NCI-H446 treated with DMSO at 0.1 percent for 48 hours (cell line): ENCODE results near the gene ZNF678.

ENCODE experiments used
- DNase-seq: peaks from one replicate; lab custom pipeline; 2025; lab: John Stamatoyannopoulos, UW

Gene ZNF678

GRCh38 chr1:227563324-227564201 lies at the start of gene ZNF678:
Gene ZNF678, plus strand, starts transcription at chr1:227563556. Its CDS starts 87,436 bp downstream, at chr1:227650992.
- peak; percentile 85 for DNase-seq

DNA sequence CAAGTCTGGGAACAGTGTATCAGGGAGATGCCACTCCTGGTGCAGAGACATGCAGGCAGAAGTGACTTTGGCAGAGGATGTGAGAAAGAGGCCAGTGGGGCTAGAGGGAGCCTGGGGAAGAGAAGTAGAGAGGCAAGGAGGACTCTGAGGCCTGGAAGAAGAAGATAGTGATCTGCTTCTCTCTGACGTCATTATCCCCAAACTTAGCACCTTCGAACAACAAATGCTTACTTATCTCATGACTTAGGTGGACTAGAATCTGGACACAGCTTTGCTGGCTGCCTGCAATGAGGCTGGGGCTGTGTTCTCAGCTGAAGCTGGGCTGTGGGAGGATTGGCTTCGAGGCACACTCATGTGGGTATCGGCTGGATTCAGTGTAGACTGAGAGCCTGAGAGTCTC lies 44.5 kb upstream of the ZNF678 start:
- DNase-seq: no peak

DNA sequence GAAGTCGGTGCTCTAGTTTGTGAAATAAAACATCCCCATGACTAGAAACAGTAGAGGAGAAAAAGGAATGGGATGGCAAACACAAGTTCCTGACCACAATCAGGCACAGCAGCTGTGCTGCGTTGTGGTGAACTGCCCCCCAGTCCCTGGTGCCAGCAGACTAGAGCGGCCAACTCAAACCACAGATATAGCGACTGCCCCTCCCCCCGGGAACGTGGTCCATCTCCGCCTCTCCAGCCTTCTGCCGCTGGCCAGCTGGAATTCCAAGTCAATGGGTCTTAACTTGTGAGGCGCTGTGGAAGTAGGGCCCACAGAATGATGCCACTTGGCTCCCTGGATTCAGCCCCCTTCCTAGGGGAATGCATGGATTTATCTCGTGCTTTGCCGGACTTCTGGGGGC lies 41.6 kb upstream of the ZNF678 start:
- DNase-seq: no peak

- DNase-seq: no peak
Measured at GRCh38 chr1:227526524-227526923, 36.8 kb upstream of the ZNF678 start.

DNA sequence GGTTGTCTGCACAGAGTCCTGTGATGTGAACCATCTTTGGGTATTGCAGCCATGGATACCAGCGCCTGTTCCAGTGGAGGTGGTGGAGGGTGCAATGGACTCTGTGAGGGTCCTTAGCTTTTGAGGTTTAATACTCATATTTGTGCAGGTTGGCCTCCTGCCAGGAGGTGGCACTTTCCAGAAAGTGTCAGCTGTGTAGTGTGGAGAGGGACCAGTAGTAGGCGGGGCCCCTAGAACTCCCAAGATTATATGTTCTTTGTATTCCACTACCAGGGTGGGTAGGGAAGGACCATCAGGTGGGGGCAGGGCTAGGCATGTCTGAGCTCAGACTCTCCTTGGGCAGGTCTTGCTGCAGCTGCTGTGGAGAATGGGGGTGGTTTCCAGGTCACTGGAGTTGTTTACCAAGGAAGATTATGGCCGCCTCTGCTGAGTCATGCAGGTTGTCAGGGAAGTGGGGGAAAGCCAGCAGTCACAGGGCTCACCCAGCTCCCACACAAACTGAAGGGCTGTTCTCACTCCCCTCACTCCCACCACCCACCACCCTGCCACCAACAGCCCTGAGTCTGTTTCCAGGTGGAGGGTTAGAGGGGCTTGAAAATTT lies 31.2 kb upstream of the ZNF678 start:
- DNase-seq: no peak

DNA sequence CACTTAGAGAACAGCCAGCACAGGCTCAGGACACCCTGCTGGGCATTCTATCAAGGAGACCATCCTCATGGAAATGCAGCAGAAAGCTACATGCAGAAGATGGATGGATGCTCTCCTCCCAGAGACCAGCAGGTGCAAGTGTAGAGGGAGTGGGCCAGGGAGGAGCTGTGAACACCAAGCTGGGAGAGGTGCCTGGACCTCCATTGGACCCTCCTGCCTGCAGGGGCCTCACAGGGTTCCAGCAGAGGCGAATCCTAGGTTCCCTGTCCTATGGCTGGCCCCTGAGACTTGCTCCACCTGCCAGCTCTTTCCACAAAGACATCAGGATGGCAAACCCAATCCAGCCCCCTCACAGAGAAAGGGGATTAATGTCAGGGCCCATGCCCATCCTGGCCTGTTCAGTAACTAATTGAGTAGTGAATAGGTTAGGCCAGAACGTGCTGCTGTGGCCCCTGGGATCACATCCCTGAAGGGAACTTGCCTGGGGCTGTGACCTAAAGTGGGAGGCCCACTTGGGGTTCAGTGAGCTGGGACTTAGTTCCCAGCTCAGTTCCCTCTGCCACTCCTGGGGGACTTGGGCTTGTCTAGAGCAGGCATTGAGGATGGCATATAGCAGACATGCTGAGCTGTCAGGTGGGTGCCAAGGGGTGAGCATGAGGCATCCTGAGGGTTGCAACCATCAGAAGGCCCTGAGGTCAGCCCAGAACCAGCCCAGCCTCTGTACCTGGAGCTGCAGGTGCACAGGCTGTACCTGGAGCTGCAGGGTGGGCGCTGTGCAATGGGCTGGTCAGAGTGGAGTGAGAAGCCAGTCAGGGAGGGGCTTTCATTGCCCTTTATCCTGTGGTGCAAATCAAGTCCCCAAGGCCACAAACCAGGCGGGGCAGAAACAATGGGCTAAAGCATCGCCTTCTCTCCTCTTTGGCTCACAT lies 22.9 kb upstream of the ZNF678 start:
- DNase-seq: no peak

- no peak for DNase-seq
Measured at GRCh38 chr1:227541129-227541528, 22.2 kb upstream of the ZNF678 start.

- no peak for DNase-seq
Measured at GRCh38 chr1:227541796-227542152, 21.6 kb upstream of the ZNF678 start.

DNA sequence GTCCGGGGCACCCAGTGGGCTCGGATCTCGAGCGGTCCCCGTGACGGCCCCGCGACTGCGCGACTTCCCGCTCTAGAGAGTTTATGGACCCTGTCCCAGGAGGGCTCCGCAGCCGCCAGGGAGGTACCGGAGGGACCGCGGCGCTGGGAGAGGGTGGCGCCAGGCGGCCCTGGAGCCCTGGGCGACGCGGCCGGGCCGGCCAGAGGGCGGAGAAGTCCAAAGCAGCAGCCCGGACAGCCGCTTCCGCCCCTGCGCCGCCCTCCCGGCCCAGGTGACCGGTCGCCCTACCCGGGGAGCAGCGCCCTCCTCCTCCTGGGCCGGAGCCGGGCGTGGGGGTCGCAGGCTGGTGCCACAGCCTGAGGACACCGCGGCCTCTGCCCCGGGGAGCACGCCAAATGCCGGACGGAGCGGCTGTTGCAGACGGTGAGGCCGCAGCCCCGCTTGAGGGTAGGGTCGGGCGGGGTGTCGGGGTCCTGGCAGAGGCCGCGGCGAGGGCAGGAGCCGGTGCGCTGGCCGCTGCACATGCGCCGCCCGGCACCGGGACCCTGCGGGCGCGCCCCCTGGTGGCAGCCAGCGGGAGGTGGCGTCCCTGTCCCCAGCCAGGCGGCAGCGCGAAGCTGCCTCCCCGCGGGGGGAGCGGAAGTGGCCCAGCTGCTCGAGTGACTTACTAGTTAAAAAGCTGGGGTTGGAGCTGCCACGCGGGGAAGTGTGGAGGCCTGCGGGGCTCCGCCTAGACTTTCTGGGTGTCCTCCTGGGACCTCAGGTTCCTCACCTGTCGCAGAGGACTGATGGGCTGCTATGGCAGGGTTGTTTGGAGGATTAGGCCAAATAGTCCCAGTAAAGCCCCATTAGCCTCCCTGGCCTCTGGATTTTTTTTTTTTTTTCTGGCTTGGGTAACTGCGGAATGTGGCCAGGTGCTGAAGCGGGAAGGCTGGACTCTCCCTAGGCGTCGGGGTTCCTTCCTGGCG lies 20.9 kb upstream of the ZNF678 start:
- DNase-seq: peak; percentile 14

DNA sequence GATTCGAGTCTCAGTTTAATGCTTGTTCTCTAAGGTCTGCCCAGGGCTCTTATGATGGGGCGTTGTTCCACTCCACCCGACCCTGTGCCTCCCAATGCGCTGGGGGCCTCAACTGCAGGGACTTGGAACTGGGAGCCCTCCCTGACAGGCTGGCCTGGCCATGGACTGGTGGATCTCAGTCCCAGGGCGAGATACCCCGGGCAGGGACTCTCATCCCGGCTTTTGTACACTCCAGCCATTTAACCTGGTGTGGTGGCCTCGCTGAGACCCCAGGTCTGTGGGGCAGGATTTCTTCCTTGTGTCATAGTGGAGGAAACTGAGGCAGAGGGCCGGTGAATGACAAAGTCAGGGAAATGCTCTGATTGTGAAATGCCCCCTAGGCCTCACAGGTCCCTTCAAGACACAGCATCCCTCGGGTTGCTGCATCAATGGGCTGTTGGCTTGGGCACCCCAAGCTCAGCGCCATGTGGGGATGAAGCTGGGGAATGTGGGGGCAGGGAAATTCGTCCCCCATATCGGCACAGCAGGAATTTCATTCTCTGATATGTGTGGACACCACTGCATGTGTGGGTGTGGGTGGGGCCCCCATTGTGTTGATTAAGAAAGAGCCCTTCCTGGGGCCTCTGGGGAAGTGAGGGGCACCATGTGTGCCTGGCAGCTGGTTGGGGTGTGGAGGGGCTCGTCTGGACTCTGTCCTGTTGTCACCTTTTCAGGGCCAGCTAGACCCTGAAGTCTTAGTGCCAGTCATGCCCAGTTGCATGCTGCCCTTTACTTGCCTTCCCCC lies 19.9 kb upstream of the ZNF678 start:
- no peak for DNase-seq

GRCh38 chr1:227544067-227545050 lies 19.0 kb upstream of the ZNF678 start:
- DNase-seq: no peak

DNA sequence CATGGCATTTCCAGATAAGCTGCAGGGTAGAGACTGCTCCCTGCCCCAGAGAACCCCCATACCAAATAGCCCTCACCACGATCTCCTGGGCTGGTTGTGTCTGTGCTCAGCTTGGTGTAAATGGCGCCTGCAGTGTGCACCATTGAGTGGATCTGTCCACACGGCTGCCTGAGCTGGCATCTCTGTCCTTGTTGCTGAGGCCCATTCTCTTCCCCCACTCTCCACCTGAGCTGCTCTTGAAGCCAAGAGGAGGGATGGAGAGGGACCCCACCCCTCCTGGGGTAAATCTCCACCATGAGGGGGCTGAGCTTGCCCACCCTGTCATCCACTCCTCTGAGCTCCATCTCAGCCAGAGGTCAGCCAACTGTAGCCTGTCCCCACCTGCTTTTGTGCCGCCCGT lies 18.0 kb upstream of the ZNF678 start:
- DNase-seq: no peak

GRCh38 chr1:227546059-227546458 lies 17.3 kb upstream of the ZNF678 start:
- DNase-seq: no peak

GRCh38 chr1:227546598-227547309 lies 16.6 kb upstream of the ZNF678 start:
- DNase-seq: no peak

DNA sequence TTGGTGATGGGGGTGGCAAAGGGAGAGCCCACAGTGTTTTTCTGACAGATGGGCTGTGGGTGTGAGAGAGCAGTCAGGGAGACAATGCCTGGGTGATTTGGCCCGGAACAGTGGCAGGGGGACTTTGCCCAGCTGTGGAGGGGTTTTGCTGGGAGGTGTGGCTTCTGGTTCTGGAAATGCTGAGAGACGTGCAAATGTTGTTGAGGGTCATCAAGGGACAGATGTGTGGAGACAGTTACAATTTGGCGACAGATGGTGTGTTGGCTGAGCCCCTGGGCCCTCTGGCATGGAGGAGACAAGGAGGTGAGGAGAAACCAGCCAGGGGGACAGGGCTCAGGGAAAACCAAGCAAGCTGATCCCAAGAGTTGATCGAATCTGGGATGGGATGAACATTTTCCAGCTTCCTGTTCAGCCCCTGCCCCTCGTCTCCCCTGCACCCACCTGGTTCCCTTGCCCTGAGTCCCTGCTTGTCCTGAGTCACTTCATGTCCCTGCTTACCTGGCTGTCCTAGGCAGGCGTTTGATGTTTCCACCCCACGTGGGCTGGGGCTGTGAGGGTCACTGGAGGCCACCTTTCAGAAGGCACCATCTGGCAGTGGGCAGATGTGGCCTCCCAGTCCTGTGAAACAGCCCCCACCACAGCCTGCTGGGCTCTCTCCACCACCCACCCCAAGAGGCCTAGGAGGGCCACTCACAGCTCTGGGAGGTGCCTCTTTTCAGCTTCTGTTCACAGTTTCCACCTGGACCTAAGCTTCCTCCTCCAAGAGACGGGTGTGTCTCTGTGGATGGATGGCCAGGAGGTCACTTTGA lies 15.8 kb upstream of the ZNF678 start:
- DNase-seq: no peak

- DNase-seq: no peak
Measured at GRCh38 chr1:227548119-227548397, 15.3 kb upstream of the ZNF678 start.

- DNase-seq: no peak
Measured at GRCh38 chr1:227548448-227548847, 14.9 kb upstream of the ZNF678 start.

DNA sequence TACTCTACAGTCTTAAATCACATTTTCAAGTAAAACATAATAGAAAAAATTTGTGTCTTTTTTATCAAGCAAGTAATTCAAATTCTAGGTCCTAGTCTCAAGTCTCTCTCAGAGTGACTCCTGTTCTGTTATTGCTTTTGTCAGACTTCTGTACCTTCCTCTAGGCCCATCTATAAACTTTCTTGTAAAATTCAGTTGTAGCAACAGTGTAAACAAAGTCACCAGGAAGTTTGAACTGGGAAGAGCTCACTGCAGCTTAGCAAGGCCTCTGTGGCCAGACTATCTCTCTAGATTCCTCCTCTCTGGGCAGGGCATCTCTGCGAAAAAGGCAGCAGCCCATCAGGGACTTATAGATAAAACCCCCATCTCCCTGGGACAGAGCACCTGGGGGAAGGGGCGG lies 13.5 kb upstream of the ZNF678 start:
- DNase-seq: no peak
